ENCODE results near the gene SH3RF3.

DNA sequence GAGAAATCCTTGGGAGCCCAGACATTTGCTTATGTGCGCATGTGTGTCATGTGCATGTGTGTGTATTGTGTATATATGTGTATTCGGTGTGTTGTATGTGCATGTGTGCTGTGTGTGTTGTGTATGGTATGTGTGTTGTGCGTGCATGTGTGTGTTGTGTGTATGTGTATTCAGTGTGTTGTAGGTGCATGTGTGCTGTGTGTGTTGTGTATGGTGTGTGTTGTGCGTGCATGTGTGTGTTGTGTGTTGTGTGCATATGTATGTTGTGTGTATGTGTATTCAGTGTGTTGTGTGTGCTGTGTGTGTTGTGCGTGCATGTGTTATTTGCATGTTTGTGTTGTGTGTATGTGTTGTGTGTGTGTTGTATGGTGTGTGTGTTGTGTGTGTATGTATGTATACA is 136.9 kb downstream of the SH3RF3 start:
- TF ChIP-seq, protein P1, sequence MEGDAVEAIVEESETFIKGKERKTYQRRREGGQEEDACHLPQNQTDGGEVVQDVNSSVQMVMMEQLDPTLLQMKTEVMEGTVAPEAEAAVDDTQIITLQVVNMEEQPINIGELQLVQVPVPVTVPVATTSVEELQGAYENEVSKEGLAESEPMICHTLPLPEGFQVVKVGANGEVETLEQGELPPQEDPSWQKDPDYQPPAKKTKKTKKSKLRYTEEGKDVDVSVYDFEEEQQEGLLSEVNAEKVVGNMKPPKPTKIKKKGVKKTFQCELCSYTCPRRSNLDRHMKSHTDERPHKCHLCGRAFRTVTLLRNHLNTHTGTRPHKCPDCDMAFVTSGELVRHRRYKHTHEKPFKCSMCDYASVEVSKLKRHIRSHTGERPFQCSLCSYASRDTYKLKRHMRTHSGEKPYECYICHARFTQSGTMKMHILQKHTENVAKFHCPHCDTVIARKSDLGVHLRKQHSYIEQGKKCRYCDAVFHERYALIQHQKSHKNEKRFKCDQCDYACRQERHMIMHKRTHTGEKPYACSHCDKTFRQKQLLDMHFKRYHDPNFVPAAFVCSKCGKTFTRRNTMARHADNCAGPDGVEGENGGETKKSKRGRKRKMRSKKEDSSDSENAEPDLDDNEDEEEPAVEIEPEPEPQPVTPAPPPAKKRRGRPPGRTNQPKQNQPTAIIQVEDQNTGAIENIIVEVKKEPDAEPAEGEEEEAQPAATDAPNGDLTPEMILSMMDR (IDR thresholded peaks at IDR 0.05), result no peak
- TF ChIP-seq, protein P2, sequence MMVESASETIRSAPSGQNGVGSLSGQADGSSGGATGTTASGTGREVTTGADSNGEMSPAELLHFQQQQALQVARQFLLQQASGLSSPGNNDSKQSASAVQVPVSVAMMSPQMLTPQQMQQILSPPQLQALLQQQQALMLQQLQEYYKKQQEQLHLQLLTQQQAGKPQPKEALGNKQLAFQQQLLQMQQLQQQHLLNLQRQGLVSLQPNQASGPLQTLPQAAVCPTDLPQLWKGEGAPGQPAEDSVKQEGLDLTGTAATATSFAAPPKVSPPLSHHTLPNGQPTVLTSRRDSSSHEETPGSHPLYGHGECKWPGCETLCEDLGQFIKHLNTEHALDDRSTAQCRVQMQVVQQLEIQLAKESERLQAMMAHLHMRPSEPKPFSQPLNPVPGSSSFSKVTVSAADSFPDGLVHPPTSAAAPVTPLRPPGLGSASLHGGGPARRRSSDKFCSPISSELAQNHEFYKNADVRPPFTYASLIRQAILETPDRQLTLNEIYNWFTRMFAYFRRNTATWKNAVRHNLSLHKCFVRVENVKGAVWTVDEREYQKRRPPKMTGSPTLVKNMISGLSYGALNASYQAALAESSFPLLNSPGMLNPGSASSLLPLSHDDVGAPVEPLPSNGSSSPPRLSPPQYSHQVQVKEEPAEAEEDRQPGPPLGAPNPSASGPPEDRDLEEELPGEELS (CRISPR knock-in tag; IDR thresholded peaks at IDR 0.05), result no peak
- no peak for TF ChIP-seq NR3C1 (CRISPR knock-in tag; conservative IDR thresholded peaks at IDR 0.05; ENCODE audit: low read depth)
- TF ChIP-seq TCF7 (CRISPR knock-in tag; IDR thresholded peaks at IDR 0.05; ENCODE audit: low read depth), result no peak

All from WTC11 (cell line).